ENCODE data around the gene ESRRG. TPM values are rescaled to one million over a fixed set of nuclear protein-coding genes. Genes with fewer than 3 reads are reported as not detected.
"Not testable (repeated sequence)": the region's sequence is repeated elsewhere in the genome, so short reads cannot be mapped to it uniquely, and the experiment has no call there.

ESRRG gene
- total RNA-seq, 2 experiments from 2014 or later = not detected

DNA sequence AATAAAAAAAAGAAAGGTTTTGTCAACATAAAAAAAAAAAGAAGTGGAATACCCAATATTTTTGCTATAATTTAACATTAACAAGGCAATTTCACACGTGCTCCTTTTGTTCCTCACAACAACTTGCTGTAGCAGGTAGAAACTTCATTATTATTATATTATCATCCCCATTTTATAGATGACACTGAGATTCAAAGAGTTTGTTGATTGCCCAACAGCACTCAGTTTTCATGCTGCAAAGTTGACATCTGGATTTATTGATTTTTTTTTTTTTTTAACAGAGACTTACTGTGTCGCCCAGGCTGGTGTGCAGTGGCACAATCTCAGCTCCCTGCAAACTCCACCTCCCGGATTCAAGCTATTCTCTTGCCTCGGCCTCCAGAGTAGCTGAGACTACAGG, 8.9 kb upstream of the ESRRG start:
- H3K27me3 Mint-ChIP-seq (ENCODE audit: low read depth) = no peaks in the 10 kb centered on the region
- DNase-seq = no peak
- ChIA-PET CTCF (no interaction called here), POLR2A (no interaction called here)
- no peak overlapping the region for H3K27ac Mint-ChIP-seq
- ATAC-seq = no peak
- H3K36me3 Mint-ChIP-seq (ENCODE audit: low read depth) = no peaks in the 10 kb centered on the region
- H3K4me1 Mint-ChIP-seq (ENCODE audit: low read depth) = no peaks in the 10 kb centered on the region
- H3K4me3 Mint-ChIP-seq = no peak overlapping the region
- H3K9me3 Mint-ChIP-seq (ENCODE audit: insufficient read depth) = peaks cover 3% of the 10 kb centered on the region

DNA sequence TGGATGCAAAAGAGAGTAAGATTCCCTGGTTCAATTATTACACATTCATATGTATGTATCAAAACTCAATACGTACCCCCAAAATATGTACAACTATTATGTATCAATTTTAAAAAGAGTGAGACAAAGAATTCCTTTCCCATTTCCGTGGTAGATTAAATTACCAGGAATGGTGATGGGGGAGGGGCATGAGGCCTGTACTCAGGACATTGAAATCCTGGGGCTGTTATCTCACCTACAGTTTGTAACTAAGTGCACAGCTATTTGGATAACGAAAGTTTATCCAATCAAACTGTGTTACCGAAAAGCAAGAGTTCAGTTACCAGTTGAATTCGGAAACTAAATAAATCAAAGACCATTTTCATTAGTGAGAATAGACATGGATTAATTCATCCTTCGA, 8.3 kb upstream of the ESRRG start:
- ChIA-PET CTCF (no interaction called here), POLR2A (no interaction called here)
- H3K4me1 Mint-ChIP-seq (ENCODE audit: low read depth) = no peaks in the 10 kb centered on the region
- H3K9me3 Mint-ChIP-seq (ENCODE audit: insufficient read depth) = peaks cover 3% of the 10 kb centered on the region
- no peak for ATAC-seq
- no peak for DNase-seq
- no peaks in the 10 kb centered on the region for H3K27me3 Mint-ChIP-seq (ENCODE audit: low read depth)
- H3K27ac Mint-ChIP-seq = no peak overlapping the region
- no peaks in the 10 kb centered on the region for H3K36me3 Mint-ChIP-seq (ENCODE audit: low read depth)
- no peak overlapping the region for H3K4me3 Mint-ChIP-seq

DNA sequence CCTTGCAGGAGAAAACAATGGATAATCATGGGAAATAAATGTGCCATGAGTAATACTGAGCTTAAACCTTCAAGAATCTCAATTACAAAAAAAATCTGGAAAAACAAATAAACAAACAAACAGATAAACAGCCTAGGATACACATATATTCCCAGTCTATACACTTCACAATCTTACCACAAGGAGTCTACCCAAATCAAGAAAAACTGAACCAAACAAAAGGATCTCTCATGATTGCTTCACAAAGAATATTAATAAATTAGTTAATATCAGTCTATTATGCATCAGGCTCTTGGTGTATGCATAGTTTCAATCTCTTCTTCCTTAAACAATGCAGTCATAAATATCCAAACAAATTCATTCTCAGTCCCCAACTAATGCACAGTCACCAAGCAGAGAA, 3.2 kb upstream of the ESRRG start:
- DNase-seq (no peak), ATAC-seq (no peak)
- H3K36me3 Mint-ChIP-seq (ENCODE audit: low read depth) = no peaks in the 10 kb centered on the region
- ChIA-PET CTCF (no interaction called here), POLR2A (no interaction called here)
- H3K4me3 Mint-ChIP-seq = no peak overlapping the region
- no peaks in the 10 kb centered on the region for H3K4me1 Mint-ChIP-seq (ENCODE audit: low read depth)
- H3K27me3 Mint-ChIP-seq (ENCODE audit: low read depth) = peaks cover 13% of the 10 kb centered on the region
- no peak overlapping the region for H3K27ac Mint-ChIP-seq
- no peaks in the 10 kb centered on the region for H3K9me3 Mint-ChIP-seq (ENCODE audit: insufficient read depth)

DNA sequence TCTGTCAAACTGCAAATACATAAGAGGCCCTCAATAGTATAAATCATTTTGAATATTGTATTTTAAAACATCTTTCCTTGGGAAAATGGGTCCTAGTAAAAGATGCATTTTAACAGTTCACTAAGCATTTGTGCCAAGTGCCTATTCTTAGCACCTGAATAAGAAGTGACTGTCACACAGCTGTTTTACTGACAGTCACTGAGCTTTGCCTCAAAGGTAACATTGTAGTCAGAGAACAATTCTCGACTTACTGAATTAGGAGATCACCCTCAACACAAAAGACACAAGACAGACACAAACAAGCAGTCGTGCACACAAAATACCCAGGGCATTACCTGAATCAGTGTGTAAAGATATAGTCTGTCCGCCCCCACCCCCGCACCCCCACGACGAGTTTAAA, 408 bp downstream of the ESRRG start:
- Mint-ChIP-seq H3K27ac (no peak overlapping the region), H3K9me3 (ENCODE audit: insufficient read depth) (no peaks in the 10 kb centered on the region), H3K27me3 (ENCODE audit: low read depth) (peaks cover 13% of the 10 kb centered on the region), H3K4me3 (no peak overlapping the region), H3K36me3 (ENCODE audit: low read depth) (no peaks in the 10 kb centered on the region), H3K4me1 (ENCODE audit: low read depth) (no peaks in the 10 kb centered on the region)
- no peak for ATAC-seq
- no peak for DNase-seq
- POLR2A ChIA-PET = no interaction called here
- CTCF ChIA-PET = no interaction called here

DNA sequence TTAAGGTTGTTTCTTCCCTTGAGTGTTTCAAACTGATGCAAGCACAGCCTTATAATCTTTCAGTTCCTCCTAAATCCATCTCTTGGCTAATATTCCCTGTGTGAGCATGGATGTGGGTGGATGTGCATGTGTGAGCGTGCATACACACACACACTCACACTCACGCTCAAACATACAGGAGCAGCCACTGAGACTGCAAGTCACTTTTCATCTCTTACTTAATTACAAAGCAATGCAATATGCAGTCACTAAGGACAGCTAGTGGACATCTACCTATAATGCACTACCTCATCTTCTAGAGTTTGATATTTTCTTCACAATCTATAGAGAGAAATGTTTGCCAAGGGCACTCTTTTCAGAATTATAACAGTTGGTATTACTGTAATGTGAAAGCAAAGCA, 1.4 kb downstream of the ESRRG start:
- POLR2A ChIA-PET = no interaction called here
- CTCF ChIA-PET = no interaction called here
- Mint-ChIP-seq H3K27ac (no peak overlapping the region), H3K9me3 (ENCODE audit: insufficient read depth) (no peaks in the 10 kb centered on the region), H3K4me3 (no peak overlapping the region), H3K36me3 (ENCODE audit: low read depth) (no peaks in the 10 kb centered on the region), H3K4me1 (ENCODE audit: low read depth) (no peaks in the 10 kb centered on the region), H3K27me3 (ENCODE audit: low read depth) (peaks cover 13% of the 10 kb centered on the region)
- no peak for ATAC-seq
- no peak for DNase-seq

DNA sequence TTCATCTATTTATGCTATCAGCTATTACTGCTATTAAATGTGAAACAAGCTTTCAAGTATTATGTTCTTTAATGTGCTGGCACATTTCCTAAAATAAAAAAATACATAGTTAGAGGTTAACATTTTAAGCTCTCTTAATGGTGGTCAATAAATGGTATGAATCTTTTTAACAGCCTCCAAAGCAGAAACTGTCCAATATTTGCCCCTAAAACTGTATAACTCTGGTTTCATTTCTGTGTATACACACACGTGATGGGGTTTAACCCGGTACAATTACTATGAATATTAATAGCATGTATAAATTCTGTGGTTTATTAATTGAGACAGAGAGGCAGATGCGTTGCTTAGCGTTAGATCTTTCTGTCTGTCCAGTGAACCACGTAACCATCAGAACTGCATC, 2.2 kb downstream of the ESRRG start:
- Mint-ChIP-seq H3K36me3 (ENCODE audit: low read depth) (no peaks in the 10 kb centered on the region), H3K9me3 (ENCODE audit: insufficient read depth) (no peaks in the 10 kb centered on the region), H3K27ac (no peak overlapping the region), H3K4me3 (no peak overlapping the region), H3K27me3 (ENCODE audit: low read depth) (peaks cover 13% of the 10 kb centered on the region), H3K4me1 (ENCODE audit: low read depth) (no peaks in the 10 kb centered on the region)
- ChIA-PET POLR2A (no interaction called here), CTCF (no interaction called here)
- ATAC-seq (no peak), DNase-seq (no peak)

- CTCF ChIA-PET = no interaction called here
- H3K36me3 Mint-ChIP-seq (ENCODE audit: low read depth) = no peaks in the 10 kb centered on the region
- no peaks in the 10 kb centered on the region for H3K4me1 Mint-ChIP-seq (ENCODE audit: low read depth)
- DNase-seq = no peak
- no peaks in the 10 kb centered on the region for H3K27me3 Mint-ChIP-seq (ENCODE audit: low read depth)
- peaks cover 11% of the 10 kb centered on the region for H3K9me3 Mint-ChIP-seq (ENCODE audit: insufficient read depth)
- no peak overlapping the region for H3K27ac Mint-ChIP-seq
- H3K4me3 Mint-ChIP-seq = no peak overlapping the region
- ATAC-seq = no peak
- POLR2A ChIA-PET = no interaction called here
These were observed 11.5 kb downstream of the ESRRG start for GRCh38 chr1:216711712-216712111.

DNA sequence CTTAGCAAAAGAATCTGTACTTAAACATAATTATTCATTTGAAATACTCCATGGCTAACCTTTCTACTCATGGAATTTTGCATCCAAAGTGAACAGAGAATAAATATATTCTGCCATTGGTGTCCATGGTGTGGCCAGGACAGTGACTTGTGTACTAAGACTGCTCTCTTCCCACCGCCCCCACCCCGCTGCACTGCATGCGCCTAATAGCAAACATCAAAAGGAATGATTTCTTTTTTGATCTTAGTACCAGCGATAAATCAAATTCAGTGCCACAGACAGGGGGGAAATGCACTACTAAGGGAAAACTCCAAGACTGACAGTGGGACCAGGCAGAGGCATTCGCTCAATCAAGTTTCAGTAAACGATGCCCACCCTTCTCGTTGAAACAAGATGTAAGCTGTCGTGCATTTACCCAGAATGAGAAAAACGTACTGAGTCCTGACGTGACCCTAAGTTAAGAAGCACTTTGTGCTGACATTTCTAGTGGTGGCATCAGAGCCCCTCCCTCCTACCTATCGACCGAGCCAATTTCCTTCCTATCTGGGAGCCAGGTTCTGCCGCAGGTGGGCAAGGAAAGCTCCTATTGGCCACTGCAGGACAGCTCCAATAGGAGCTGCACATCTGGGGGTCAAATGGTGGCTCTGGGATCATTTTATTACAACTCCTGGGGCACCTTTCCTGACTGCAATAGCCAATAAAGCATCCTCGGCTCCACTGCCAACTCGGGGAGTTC, 12.5 kb downstream of the ESRRG start:
- ChIA-PET POLR2A (no interaction called here), CTCF (no interaction called here)
- ATAC-seq = no peak
- no peaks in the 10 kb centered on the region for H3K36me3 Mint-ChIP-seq (ENCODE audit: low read depth)
- no peaks in the 10 kb centered on the region for H3K4me1 Mint-ChIP-seq (ENCODE audit: low read depth)
- H3K9me3 Mint-ChIP-seq (ENCODE audit: insufficient read depth) = peaks cover 11% of the 10 kb centered on the region
- no peak overlapping the region for H3K4me3 Mint-ChIP-seq
- no peak overlapping the region for H3K27ac Mint-ChIP-seq
- no peak for DNase-seq
- no peaks in the 10 kb centered on the region for H3K27me3 Mint-ChIP-seq (ENCODE audit: low read depth)

GRCh38 chr1:216710055-216710454, 13.2 kb downstream of the ESRRG start:
- DNase-seq (no peak), ATAC-seq (no peak)
- peaks cover 11% of the 10 kb centered on the region for H3K9me3 Mint-ChIP-seq (ENCODE audit: insufficient read depth)
- no peak overlapping the region for H3K4me3 Mint-ChIP-seq
- CTCF ChIA-PET = no interaction called here
- H3K36me3 Mint-ChIP-seq (ENCODE audit: low read depth) = no peaks in the 10 kb centered on the region
- H3K27me3 Mint-ChIP-seq (ENCODE audit: low read depth) = no peaks in the 10 kb centered on the region
- H3K27ac Mint-ChIP-seq = no peak overlapping the region
- POLR2A ChIA-PET = interaction anchor here (0.9 kb wide), 1 partner anchor 25 kb away, joined by 3 read pairs; no protein-coding TSS in a partner anchor
- no peaks in the 10 kb centered on the region for H3K4me1 Mint-ChIP-seq (ENCODE audit: low read depth)

GRCh38 chr1:216705676-216706075, 17.6 kb downstream of the ESRRG start:
- no peak for ATAC-seq
- Mint-ChIP-seq H3K27ac (no peak overlapping the region), H3K36me3 (ENCODE audit: low read depth) (no peaks in the 10 kb centered on the region)

GRCh38 chr1:216704065-216704464, 19.2 kb downstream of the ESRRG start:
- H3K4me3 Mint-ChIP-seq; POLR2A ChIA-PET; H3K36me3 Mint-ChIP-seq (ENCODE audit: low read depth); ATAC-seq; DNase-seq; CTCF ChIA-PET; H3K4me1 Mint-ChIP-seq (ENCODE audit: low read depth); H3K27me3 Mint-ChIP-seq (ENCODE audit: low read depth); H3K27ac Mint-ChIP-seq; H3K9me3 Mint-ChIP-seq (ENCODE audit: insufficient read depth): not testable (repeated sequence)

More at GRCh38 chr1:216705676-216706075, 17.6 kb downstream of the ESRRG start:
- Mint-ChIP-seq H3K27me3 (ENCODE audit: low read depth) (no peaks in the 10 kb centered on the region), H3K4me1 (ENCODE audit: low read depth) (no peaks in the 10 kb centered on the region), H3K9me3 (ENCODE audit: insufficient read depth) (no peaks in the 10 kb centered on the region), H3K4me3 (no peak overlapping the region)
- ChIA-PET CTCF (no interaction called here), POLR2A (no interaction called here)
- no peak for DNase-seq

- Mint-ChIP-seq H3K27me3 (ENCODE audit: low read depth) (no peaks in the 10 kb centered on the region), H3K36me3 (ENCODE audit: low read depth) (no peaks in the 10 kb centered on the region), H3K4me3 (no peak overlapping the region), H3K4me1 (ENCODE audit: low read depth) (no peaks in the 10 kb centered on the region), H3K27ac (no peak overlapping the region), H3K9me3 (ENCODE audit: insufficient read depth) (no peaks in the 10 kb centered on the region)
- ChIA-PET POLR2A (no interaction called here), CTCF (no interaction called here)
- no peak for ATAC-seq
- DNase-seq = no peak
These were observed 21.1 kb downstream of the ESRRG start for GRCh38 chr1:216702170-216702569.

DNA sequence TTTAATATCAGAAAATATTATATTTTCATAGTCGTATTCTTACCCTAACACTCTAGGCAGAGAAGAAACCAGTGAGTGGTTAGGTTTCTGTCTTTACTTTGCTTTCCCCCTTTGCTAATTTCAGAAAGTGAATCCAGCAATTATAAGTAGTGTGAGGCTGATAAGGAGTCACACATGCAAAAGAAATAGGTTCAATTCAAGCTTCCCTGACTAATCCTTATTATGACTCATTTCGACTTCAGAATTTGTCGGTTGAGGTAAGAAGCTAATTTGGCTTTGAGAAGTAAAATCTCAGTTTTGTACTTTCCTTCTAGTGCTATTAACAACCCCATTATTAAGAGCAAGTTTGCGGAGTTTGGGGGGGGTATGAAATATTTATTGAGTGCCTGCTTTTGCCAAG, 22.4 kb downstream of the ESRRG start:
- ATAC-seq (no peak), DNase-seq (no peak)
- no peaks in the 10 kb centered on the region for H3K4me1 Mint-ChIP-seq (ENCODE audit: low read depth)
- H3K9me3 Mint-ChIP-seq (ENCODE audit: insufficient read depth) = no peaks in the 10 kb centered on the region
- H3K36me3 Mint-ChIP-seq (ENCODE audit: low read depth) = no peaks in the 10 kb centered on the region
- CTCF ChIA-PET = no interaction called here
- no peaks in the 10 kb centered on the region for H3K27me3 Mint-ChIP-seq (ENCODE audit: low read depth)
- no peak overlapping the region for H3K27ac Mint-ChIP-seq
- H3K4me3 Mint-ChIP-seq = no peak overlapping the region
- POLR2A ChIA-PET = no interaction called here

All from activated CD8-positive, alpha-beta T cell treated with anti-CD3 and anti-CD28 coated beads, Interleukin-2, amount 10 ng/mL, durations not matched to agents 7 days and 5 days (primary cell).